ENCODE measurements around the gene GPHN.
"Not testable (repeated sequence)": the region's sequence is repeated elsewhere in the genome, so short reads cannot be mapped to it uniquely, and the experiment has no call there.

DNA sequence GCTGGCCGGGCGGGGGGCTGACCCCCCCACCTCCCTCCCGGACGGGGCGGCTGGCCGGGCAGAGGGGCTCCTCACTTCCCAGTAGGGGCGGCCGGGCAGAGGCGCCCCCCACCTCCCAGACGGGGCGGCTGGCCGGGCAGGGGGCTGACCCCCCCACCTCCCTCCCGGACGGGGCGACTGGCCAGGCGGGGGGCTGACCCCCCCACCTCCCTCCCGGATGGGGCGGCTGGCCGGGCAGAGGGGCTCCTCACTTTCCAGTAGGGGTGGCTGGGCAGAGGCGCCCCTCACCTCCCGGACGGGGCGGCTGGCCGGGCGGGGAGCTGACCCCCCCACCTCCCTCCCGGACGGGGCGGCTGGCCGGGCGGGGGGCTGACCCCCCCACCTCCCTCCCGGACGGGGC, 37.2 kb downstream of the GPHN start:
- not testable (repeated sequence) for TF ChIP-seq POLR2AphosphoS5 (IDR thresholded peaks at IDR 0.05)
- TF ChIP-seq, protein P1, sequence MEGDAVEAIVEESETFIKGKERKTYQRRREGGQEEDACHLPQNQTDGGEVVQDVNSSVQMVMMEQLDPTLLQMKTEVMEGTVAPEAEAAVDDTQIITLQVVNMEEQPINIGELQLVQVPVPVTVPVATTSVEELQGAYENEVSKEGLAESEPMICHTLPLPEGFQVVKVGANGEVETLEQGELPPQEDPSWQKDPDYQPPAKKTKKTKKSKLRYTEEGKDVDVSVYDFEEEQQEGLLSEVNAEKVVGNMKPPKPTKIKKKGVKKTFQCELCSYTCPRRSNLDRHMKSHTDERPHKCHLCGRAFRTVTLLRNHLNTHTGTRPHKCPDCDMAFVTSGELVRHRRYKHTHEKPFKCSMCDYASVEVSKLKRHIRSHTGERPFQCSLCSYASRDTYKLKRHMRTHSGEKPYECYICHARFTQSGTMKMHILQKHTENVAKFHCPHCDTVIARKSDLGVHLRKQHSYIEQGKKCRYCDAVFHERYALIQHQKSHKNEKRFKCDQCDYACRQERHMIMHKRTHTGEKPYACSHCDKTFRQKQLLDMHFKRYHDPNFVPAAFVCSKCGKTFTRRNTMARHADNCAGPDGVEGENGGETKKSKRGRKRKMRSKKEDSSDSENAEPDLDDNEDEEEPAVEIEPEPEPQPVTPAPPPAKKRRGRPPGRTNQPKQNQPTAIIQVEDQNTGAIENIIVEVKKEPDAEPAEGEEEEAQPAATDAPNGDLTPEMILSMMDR (IDR thresholded peaks at IDR 0.05) = not testable (repeated sequence)
